Bronchial epithelial cell (primary cell): ENCODE results near the gene UTP11. TPM values are rescaled to one million over a fixed set of nuclear protein-coding genes. Genes with fewer than 3 reads are reported as not detected.
A peak's percentile ranks its signal among the peaks of the same experiment; 100 is the strongest.

Experiments
- DNase-seq: peaks from one replicate; pipeline ENCODE4 v3.0.0-alpha.2; 2010; ENCODE audit warnings: low read depth
- FAIRE-seq: peaks from 2 replicates; lab custom pipeline; 2011; peaks lifted over from hg19 to GRCh38; lab: Jason Lieb, UNC
- H3K27me3 ChIP-seq: 2 replicates; pipeline ENCODE4 v1.5.1; 2011; ENCODE audit warnings: low read length; ENCODE audit not compliant: control insufficient read depth, insufficient read depth
- H3K36me3 ChIP-seq: 2 replicates; pipeline ENCODE4 v1.5.1; 2011; ENCODE audit warnings: low read length; ENCODE audit not compliant: control insufficient read depth, insufficient read depth
- H3K4me3 ChIP-seq: 2 replicates; pipeline ENCODE4 v1.5.1; 2011; ENCODE audit warnings: mild to moderate bottlenecking, low read depth, low read length, control low read depth
- CTCF ChIP-seq: IDR thresholded peaks from 2 replicates; pipeline ENCODE4 v1.5.1; 2011; ENCODE audit warnings: mild to moderate bottlenecking, moderate library complexity, low read length, control low read depth, inconsistent platforms; ENCODE audit not compliant: insufficient read depth, severe bottlenecking
- total RNA-seq: library from RNA; depleted of rRNA; stranded (reverse); fragments of >200 nt; gene quantifications from 2 replicates; pipeline ENCODE4 v1.2.1, GENCODE V29; 2014

UTP11 gene
- total RNA-seq, 1 donor from 2014 or later: 20.5 TPM

GRCh38 chr1:38045401-38046332 is 33.1 kb downstream of the UTP11 start:
- Histone ChIP-seq H3K27me3 (peaks cover 18% of the 10 kb centered on the region), H3K36me3 (no peaks in the 10 kb centered on the region), H3K4me3 (peak overlapping the region; percentile 17)
- no peak for TF ChIP-seq CTCF
- FAIRE-seq: no peak
- DNase-seq: no peak

DNA sequence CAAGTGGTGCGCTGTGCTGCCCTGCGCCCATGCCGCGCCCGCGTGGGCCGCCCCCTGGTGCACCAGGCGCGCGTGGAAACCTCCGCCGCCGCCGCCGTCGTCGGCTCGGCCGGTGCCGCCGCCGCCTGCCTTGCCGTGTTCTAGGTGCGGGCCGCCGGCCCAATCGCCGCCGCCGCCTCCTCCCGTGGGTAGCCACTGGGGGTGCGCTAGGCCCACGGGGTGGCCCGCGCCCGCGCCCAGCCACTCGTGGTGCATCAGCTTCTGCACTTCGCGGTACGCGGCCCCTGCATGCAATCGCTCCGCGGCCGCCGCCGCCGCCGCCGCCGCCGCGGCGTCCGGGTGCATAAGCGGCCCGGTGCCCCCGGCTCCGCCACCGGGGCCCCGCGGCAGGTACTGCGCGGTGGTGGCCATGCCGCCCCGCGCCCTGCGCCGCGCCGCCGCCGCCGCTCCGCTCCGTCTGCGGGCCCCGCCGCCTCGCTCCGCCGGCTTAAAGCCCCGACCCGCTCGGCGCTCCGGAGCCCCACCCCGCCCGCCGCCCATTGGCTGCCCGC is 33.9 kb downstream of the UTP11 start, which contains the start of gene POU3F1:
Gene POU3F1, minus strand, starts transcription at position 461 of the 551 bp plus-strand sequence. Its CDS starts 50 bp downstream, at position 411.
- DNase-seq: no peak
- Histone ChIP-seq H3K36me3 (no peaks in the 10 kb centered on the region), H3K4me3 (peak within 1 kb of the TSS; percentile 65), H3K27me3 (peaks cover 18% of the 10 kb centered on the region)
- FAIRE-seq: no peak
- no peak for TF ChIP-seq CTCF

DNA sequence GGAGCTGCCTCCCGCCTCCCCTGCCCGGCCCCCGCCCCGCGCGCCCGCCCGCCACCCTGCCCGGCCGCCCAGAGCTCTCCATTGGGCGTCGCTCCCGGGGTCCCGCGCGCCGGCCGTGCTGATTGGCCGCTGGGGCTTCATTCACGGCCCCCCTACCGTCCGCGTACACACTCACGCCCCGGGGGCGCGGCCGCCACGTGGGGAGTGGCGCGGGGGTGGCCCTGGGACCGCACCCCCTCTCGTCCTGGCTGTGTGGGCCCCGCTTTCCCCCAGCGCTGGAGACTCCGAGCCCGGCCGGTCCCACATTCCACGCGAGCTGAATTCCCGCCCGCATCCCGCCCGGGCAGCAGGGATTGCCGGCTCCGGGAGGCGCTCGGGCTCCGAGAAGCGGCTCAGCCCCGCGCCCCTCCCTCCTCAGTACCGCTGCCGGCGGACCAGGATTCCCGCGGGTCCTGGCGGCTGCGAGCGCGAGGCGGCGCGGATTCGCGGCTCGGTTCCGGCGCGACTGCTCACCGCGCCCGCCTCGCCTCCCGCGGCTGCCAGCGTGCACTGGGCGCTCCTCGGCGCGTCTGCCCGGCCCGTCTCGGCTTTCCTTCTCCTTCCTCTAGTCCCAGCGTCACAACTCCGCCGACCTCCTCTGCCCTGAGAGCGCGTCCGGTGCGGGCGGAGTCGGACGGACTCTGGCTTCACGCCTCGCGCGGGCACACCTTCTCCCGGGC is 34.5 kb downstream of the UTP11 start:
- Histone ChIP-seq H3K27me3 (peaks cover 18% of the 10 kb centered on the region), H3K4me3 (peak overlapping the region; percentile 65), H3K36me3 (no peaks in the 10 kb centered on the region)
- DNase-seq (peak; percentile 60), FAIRE-seq (no peak)
- TF ChIP-seq CTCF: no peak

GRCh38 chr1:38047603-38048141 is 35.1 kb downstream of the UTP11 start:
- DNase-seq (peak; percentile 39), FAIRE-seq (no peak)
- Histone ChIP-seq H3K36me3 (no peaks in the 10 kb centered on the region), H3K4me3 (peak overlapping the region; percentile 65), H3K27me3 (peaks cover 18% of the 10 kb centered on the region)
- no peak for TF ChIP-seq CTCF

- Histone ChIP-seq H3K4me3 (no peak overlapping the region), H3K27me3 (peaks cover 2% of the 10 kb centered on the region), H3K36me3 (no peaks in the 10 kb centered on the region)
- no peak for FAIRE-seq
- no peak for DNase-seq
- no peak for TF ChIP-seq CTCF
These were observed 38.0 kb downstream of the UTP11 start for GRCh38 chr1:38050397-38051078.
